K562 (cell line): Measurements from ENCODE around the gene TSGA10IP.

Source experiments
- CC2D1A ChIP-seq: fragments of 450-650 bp; IDR thresholded peaks from 2 replicates; pipeline ENCODE4 v1.6.1; 2017; ENCODE audit warnings: mild to moderate bottlenecking
- CREM ChIP-seq: IDR thresholded peaks from 2 replicates; pipeline ENCODE4 v1.6.1; 2014; ENCODE audit warnings: antibody characterized with exemption, low read depth
- CTCF ChIP-seq, 3 experiments: IDR thresholded peaks in 2 of 3; conservative IDR thresholded peaks in 1 of 3; 2 replicates each; pipeline ENCODE4 v1.5.1; 2011 to 2012; ENCODE audit warnings: low read length in 3 of 3, mild to moderate bottlenecking in 3 of 3, control low read depth in 2 of 3, improper control_type of control experiment in 1 of 3, inconsistent platforms in 1 of 3, low read depth in 1 of 3, mixed read lengths in 1 of 3, moderate library complexity in 1 of 3; ENCODE audit not compliant: insufficient read depth in 2 of 3
- DNMT1 ChIP-seq: fragments of 450-650 bp; IDR thresholded peaks from 2 replicates; pipeline ENCODE4 v1.6.1; 2016; ENCODE audit warnings: antibody characterized with exemption, mild to moderate bottlenecking
- GATAD2A ChIP-seq: fragments of 450-650 bp; IDR thresholded peaks from 2 replicates; pipeline ENCODE4 v1.6.1; 2017
- GTF2F1 ChIP-seq: IDR thresholded peaks from 2 replicates; pipeline ENCODE4 v1.6.1; 2011; ENCODE audit warnings: low read depth, low read length, improper control_type of control experiment
- IRF9 ChIP-seq: fragments of 450-650 bp; IDR thresholded peaks from 2 replicates; pipeline ENCODE4 v1.6.1; 2016; ENCODE audit warnings: missing biosample characterization, missing genetic modification characterization
- MNT ChIP-seq, 2 experiments: fragments of 450-650 bp; conservative IDR thresholded peaks; 2 replicates each; pipeline ENCODE4 v1.6.1; 2017; ENCODE audit warnings: mild to moderate bottlenecking in 2 of 2, moderate library complexity in 2 of 2
- NR2C1 ChIP-seq, 2 experiments: fragments of 450-650 bp; IDR thresholded peaks; 2 replicates each; pipeline ENCODE4 v1.6.1; 2017; ENCODE audit warnings: mild to moderate bottlenecking in 2 of 2, antibody characterized with exemption in 1 of 2, inconsistent platforms in 1 of 2, missing compliant biosample characterization in 1 of 2, missing genetic modification characterization in 1 of 2
- RNF2 ChIP-seq: sonication (generic); IDR thresholded peaks from 2 replicates; pipeline ENCODE4 v1.6.1; 2016
- SNRNP70 ChIP-seq: fragments of 200-400 bp; formaldehyde crosslinking; optimal IDR thresholded peaks from 2 replicates; pipeline ENCODE3; 2017; ENCODE audit warnings: low read depth, low read length
- ZNF175 ChIP-seq: fragments of 200-800 bp; sonication (Bioruptor generic); IDR thresholded peaks from 2 replicates; pipeline ENCODE4 v1.6.1; 2016; ENCODE audit warnings: low read depth, mild to moderate bottlenecking, missing genetic modification characterization, missing compliant biosample characterization
- ZNF561 ChIP-seq: fragments of 450-650 bp; formaldehyde crosslinking; conservative IDR thresholded peaks from 2 replicates; pipeline ENCODE4 v1.4.0; 2020; ENCODE audit warnings: mild to moderate bottlenecking, moderate library complexity
- ZNF778 ChIP-seq: fragments of 450-650 bp; formaldehyde crosslinking; IDR thresholded peaks from 2 replicates; pipeline ENCODE4 v1.4.0; 2020; ENCODE audit warnings: mild to moderate bottlenecking, moderate library complexity

GRCh38 chr11:65916391-65916790 is 28.9 kb upstream of the TSGA10IP start:
- TF ChIP-seq CTCF (IDR thresholded peaks at IDR 0.05 in 2 of 3, conservative IDR thresholded peaks at IDR 0.05 in 1 of 3; ENCODE audit: insufficient read depth in 2 of 3, low read depth in 1 of 3, low read length in 3 of 3) (no peak), ZNF175 (no peak), DNMT1 (no peak), GATAD2A (no peak), ZNF561 (CRISPR knock-in tag) (no peak), NR2C1 (IDR thresholded peaks at IDR 0.05) (no peak), NR2C1 (tag; IDR thresholded peaks at IDR 0.05) (no peak), MNT (conservative IDR thresholded peaks at IDR 0.05) (no peak), ZNF778 (CRISPR knock-in tag) (no peak), SNRNP70 (no peak), RNF2 (no peak), CREM (no peak), IRF9 (tag) (no peak), GTF2F1 (no peak), CC2D1A (no peak)
